B cell (primary cell): ENCODE measurements around the gene LRRC26. TPM values are rescaled to one million over a fixed set of nuclear protein-coding genes. Genes with fewer than 3 reads are reported as not detected.

Experiments
- ATAC-seq: fragments of 200-7000 bp; cut with Tn5 transposase; one replicate; pipeline ENCODE4 v1.10.0; 2021; ENCODE audit warnings: low read depth, mild to moderate bottlenecking, moderate number of reproducible peaks, moderate library complexity
- CTCF ChIA-PET: fragments of 350-600 bp; sonication (Branson Sonifier 250); formaldehyde crosslinking; loops from one replicate; lab custom pipeline; 2021; ENCODE audit warnings: antibody characterized with exemption, inconsistent platforms; lab: Charles Lee
- POLR2A ChIA-PET: fragments of 350-600 bp; sonication (Branson Sonifier 250); formaldehyde crosslinking; loops from one replicate; lab custom pipeline; 2021; ENCODE audit warnings: antibody characterized with exemption; lab: Charles Lee
- DNase-seq: peaks from one replicate; pipeline ENCODE4 v3.0.0; 2013
- H2AFZ ChIP-seq: 2 replicates; pipeline ENCODE4 v1.6.1; 2012; ENCODE audit warnings: mild to moderate bottlenecking, low read depth, low read length; ENCODE audit not compliant: insufficient read depth, poor library complexity, severe bottlenecking
- H3K27ac ChIP-seq, 2 donors: 1 replicate in 1 of 2; 2 replicates in 1 of 2; pipeline ENCODE4 v1.5.1; 2012 to 2013; ENCODE audit warnings: low read length in 2 of 2, mild to moderate bottlenecking in 2 of 2, moderate library complexity in 1 of 2
- H3K27me3 ChIP-seq, 4 experiments: fragments of 200-600 bp in 1 of 4; sonication (generic) in 1 of 4; replicated peaks in 1 of 4; 1 replicate in 2 of 4; 2 replicates in 2 of 4; pipeline versions ENCODE4 v1.6.1 to v1.7.0; 2013 to 2016; ENCODE audit warnings: low read length in 3 of 4, mild to moderate bottlenecking in 2 of 4, mixed read lengths in 1 of 4, moderate library complexity in 1 of 4; ENCODE audit not compliant: insufficient read depth in 4 of 4, control insufficient read depth in 3 of 4; ENCODE audit errors: control extremely low read depth in 1 of 4
- H3K36me3 ChIP-seq, 2 experiments: replicated peaks in 1 of 2; 1 replicate in 1 of 2; 2 replicates in 1 of 2; pipeline versions ENCODE4 v1.6.1 to v1.7.1; 2013; ENCODE audit warnings: low read length in 1 of 2; ENCODE audit not compliant: insufficient read depth in 2 of 2, control insufficient read depth in 1 of 2; ENCODE audit errors: control extremely low read depth in 1 of 2, extremely low read depth in 1 of 2
- H3K4me1 ChIP-seq, 2 donors: fragments of 200-600 bp in 1 of 2; sonication (generic) in 1 of 2; 1 replicate in 1 of 2; 2 replicates in 1 of 2; pipeline versions ENCODE4 v1.5.1 to v1.6.1; 2013 to 2017; ENCODE audit warnings: low read length in 2 of 2; ENCODE audit not compliant: control insufficient read depth in 2 of 2, insufficient read depth in 2 of 2
- H3K4me2 ChIP-seq: replicated peaks from 2 replicates; pipeline ENCODE3; 2012; ENCODE audit warnings: mild to moderate bottlenecking, low read depth, low read length; ENCODE audit not compliant: poor library complexity, severe bottlenecking
- H3K4me3 ChIP-seq, 5 experiments: fragments of 200-600 bp in 1 of 5; sonication (generic) in 1 of 5; 1 replicate in 3 of 5; 2 replicates in 2 of 5; pipeline versions ENCODE4 v1.5.1 to v1.7.0; 2011 to 2016; ENCODE audit warnings: low read length in 4 of 5, mild to moderate bottlenecking in 4 of 5, low read depth in 2 of 5, control low read depth in 1 of 5, moderate library complexity in 1 of 5; ENCODE audit not compliant: insufficient read depth in 1 of 5; ENCODE audit errors: control extremely low read depth in 1 of 5, extremely low read depth in 1 of 5
- H3K79me2 ChIP-seq: fragments of 200-600 bp; sonication (generic); one replicate; pipeline ENCODE4 v1.6.0; 2016; ENCODE audit warnings: low read length; ENCODE audit not compliant: control insufficient read depth, insufficient read depth
- H3K9ac ChIP-seq: fragments of 200-600 bp; sonication (generic); 2 replicates; pipeline ENCODE4 v1.6.1; 2017; ENCODE audit warnings: mild to moderate bottlenecking, low read length, moderate library complexity
- H3K9me3 ChIP-seq, 3 donors: one replicate each; pipeline versions ENCODE4 v1.6.1 to v1.7.1; 2013; ENCODE audit warnings: low read length in 2 of 3; ENCODE audit not compliant: control insufficient read depth in 2 of 3, insufficient read depth in 1 of 3; ENCODE audit errors: control extremely low read depth in 1 of 3
- H4K20me1 ChIP-seq: 2 replicates; pipeline ENCODE4 v1.6.0; 2012; ENCODE audit warnings: mild to moderate bottlenecking, low read length; ENCODE audit not compliant: insufficient read depth, control insufficient read depth, poor library complexity, severe bottlenecking
- H3K27ac Mint-ChIP-seq: one replicate; pipeline ENCODE4 v1.8.0; 2021; ENCODE audit warnings: mixed read lengths
- H3K27me3 Mint-ChIP-seq: one replicate; pipeline ENCODE4 v1.8.0; 2021; ENCODE audit warnings: mixed read lengths
- H3K4me1 Mint-ChIP-seq: one replicate; pipeline ENCODE4 v1.8.0; 2021; ENCODE audit warnings: mixed read lengths
- H3K4me3 Mint-ChIP-seq: one replicate; pipeline ENCODE4 v1.8.0; 2021; ENCODE audit warnings: mixed read lengths
- H3K9me3 Mint-ChIP-seq: one replicate; pipeline ENCODE4 v1.8.0; 2022; ENCODE audit warnings: mixed read lengths; ENCODE audit not compliant: insufficient read depth
- CTCF ChIP-seq: fragments of 200-600 bp; IDR thresholded peaks from one replicate; pipeline ENCODE4 v1.8.0; 2022; ENCODE audit warnings: antibody characterized with exemption, mild to moderate bottlenecking
- EZH2 ChIP-seq: IDR thresholded peaks from 2 replicates; pipeline ENCODE4 v1.6.1; 2012; ENCODE audit warnings: borderline replicate concordance, low read depth, mild to moderate bottlenecking, moderate library complexity, low read length; ENCODE audit not compliant: insufficient read depth, poor library complexity, severe bottlenecking
- WGBS: methylation state at CpG from one replicate; pipeline ENCODE4 v1.1.5; 2013; ENCODE audit warnings: missing lambda C conversion rate; ENCODE audit not compliant: insufficient coverage; 5-methylcytosine and 5-hydroxymethylcytosine counted together
- intact Hi-C: fragments of 100-400 bp; cut with micrococcal nuclease; formaldehyde crosslinking; loops from one replicate; pipeline ENCODE4 v1.10.0; 2022
- polyA plus RNA-seq: library from polyadenylated mRNA; depleted of rRNA; stranded (reverse); fragments of >200 nt; gene quantifications from 2 replicates; pipeline ENCODE4 v1.2.3, GENCODE V29; 2012
- total RNA-seq, 2 donors: library from RNA; stranded (reverse); fragments of 120-200 nt in 1 of 2; gene quantifications; 1 replicate in 1 of 2; 2 replicates in 1 of 2; pipeline versions ENCODE4 v1.2.3 to v1.2.4, GENCODE V29; 2013 to 2022

The LRRC26 gene
- total and polyA plus RNA-seq, 2 donors (not counting 1 experiment from before 2014, with no cell fraction given): not detected

GRCh38 chr9:137205126-137206069 is 35.5 kb upstream of the LRRC26 start, which contains the start of the genes NDOR1 and TMEM203:
TSS of gene NDOR1 (plus strand) at chr9:137205700. CDS start at chr9:137205778, 78 bp downstream.
TSS of gene TMEM203 (minus strand) at chr9:137205648. CDS start at chr9:137205414, 234 bp downstream.
- peak within 1 kb of the TSS; percentile 88 for H2AFZ ChIP-seq
- H3K27me3 ChIP-seq: no peaks in the 10 kb centered on the region
- H4K20me1 ChIP-seq: peaks cover 43% of the 10 kb centered on the region
- H3K79me2 ChIP-seq: peaks cover 61% of the 10 kb centered on the region
- peak; percentile 35 for ATAC-seq
- peaks cover 0 to 5% of the 10 kb centered on the region in 2 experiments for H3K36me3 ChIP-seq
- H3K4me3 ChIP-seq: peak within 1 kb of the TSS; percentile 66 to 96 (median 86)
- under 1% methylated on average over 98 of the region's 98 CpGs for WGBS
- peak within 1 kb of the TSS; percentile 90 for H3K27ac Mint-ChIP-seq
- peak within 1 kb of the TSS; percentile 73 to 89 for H3K27ac ChIP-seq
- peaks cover 37 to 50% of the 10 kb centered on the region in 2 donors for H3K4me1 ChIP-seq
- peak within 1 kb of the TSS; percentile 93 for H3K4me3 Mint-ChIP-seq
- H3K9me3 ChIP-seq: no peaks in the 10 kb centered on the region
- peak within 1 kb of the TSS; percentile 85 for H3K4me2 ChIP-seq
- intact Hi-C loops: loop anchor here (1.0 to 10.0 kb wide), 4 partner anchors 17 to 321 kb away; partner anchors contain the start of genes ANAPC2, SSNA1 and TRAF2
- peak; percentile 94 for DNase-seq
- H3K4me1 Mint-ChIP-seq: peaks cover 46% of the 10 kb centered on the region
- TF ChIP-seq EZH2 (no peak), CTCF (no peak)
- ChIA-PET POLR2A (interaction anchor here (1.1 to 2.1 kb wide), 4 partner anchors 16 to 76 kb away, joined by 3 to 10 read pairs (median 4); partner anchors contain the start of genes ANAPC2, RNF208 and SSNA1), CTCF (interaction anchor here (1.2 to 1.6 kb wide), 2 partner anchors 18 to 22 kb away, joined by 3 to 4 read pairs; partner anchors contain the start of gene RNF224)
- no peaks in the 10 kb centered on the region for H3K27me3 Mint-ChIP-seq
- H3K9ac ChIP-seq: peak within 1 kb of the TSS; percentile 84
- no peaks in the 10 kb centered on the region for H3K9me3 Mint-ChIP-seq
